Endothelial cell (in vitro differentiated cells): ENCODE measurements around the gene SRP54. TPM values are rescaled to one million over a fixed set of nuclear protein-coding genes. Genes with fewer than 3 reads are reported as not detected.

Experiments
- DNase-seq: peaks from one replicate; pipeline ENCODE4 v3.0.0; 2021; ENCODE audit warnings: low spot score
- H3K27ac Mint-ChIP-seq: one replicate; pipeline ENCODE4 v1.8.0; 2021; ENCODE audit warnings: mixed read lengths, inconsistent platforms; ENCODE audit not compliant: unreplicated experiment
- H3K27me3 Mint-ChIP-seq: one replicate; pipeline ENCODE4 v1.8.0; 2021; ENCODE audit warnings: mild to moderate bottlenecking, moderate library complexity, mixed read lengths, inconsistent platforms; ENCODE audit not compliant: unreplicated experiment
- H3K36me3 Mint-ChIP-seq: one replicate; pipeline ENCODE4 v1.8.0; 2021; ENCODE audit warnings: mild to moderate bottlenecking, low read depth, mixed read lengths, inconsistent platforms; ENCODE audit not compliant: unreplicated experiment
- H3K4me1 Mint-ChIP-seq: one replicate; pipeline ENCODE4 v1.8.0; 2021; ENCODE audit warnings: mild to moderate bottlenecking, mixed read lengths, inconsistent platforms; ENCODE audit not compliant: unreplicated experiment
- H3K4me3 Mint-ChIP-seq: one replicate; pipeline ENCODE4 v1.8.0; 2021; ENCODE audit warnings: mild to moderate bottlenecking, mixed read lengths, inconsistent platforms; ENCODE audit not compliant: unreplicated experiment
- H3K9me3 Mint-ChIP-seq: one replicate; pipeline ENCODE4 v1.8.0; 2021; ENCODE audit warnings: mixed read lengths, inconsistent platforms; ENCODE audit not compliant: unreplicated experiment
- CTCF ChIP-seq: fragments of 200-600 bp; sonication (generic); IDR thresholded peaks from one replicate; pipeline ENCODE4 v1.5.0; 2021; ENCODE audit warnings: antibody characterized with exemption; ENCODE audit not compliant: unreplicated experiment
- long read RNA-seq: library from polyadenylated mRNA; unstranded; transcript quantifications from one replicate; pipeline ENCODE4 v2.0.0, GENCODE V29; 2020; ENCODE audit not compliant: unreplicated experiment
- total RNA-seq: library from RNA; stranded (reverse); fragmentation: NEBNext Ultra II Directional; extraction: Animal tissue kit (Norgen Biotek cat#: 25700); gene quantifications from one replicate; pipeline ENCODE4 v1.2.1, GENCODE V29; 2021; ENCODE audit not compliant: unreplicated experiment

The SRP54 gene
- total RNA-seq = 47.7 TPM
- long read RNA-seq, transcript SRP54-201 (16 exons, 2,279 nt) = major isoform, 55 of 62 reads
- long read RNA-seq, partial matches to known transcripts = 2 of 62 reads
- long read RNA-seq, other reads (novel, unspliced or antisense) = 3 of 62 reads

GRCh38 chr14:34982421-34983147, at the start of gene SRP54:
Gene SRP54 (plus strand): TSS chr14:34982992. CDS start chr14:34996710, 13,718 bp downstream.
- Mint-ChIP-seq H3K4me1 (peaks cover 14% of the 10 kb centered on the region), H3K4me3 (no peak within 1 kb of the TSS), H3K36me3 (no peaks in the 10 kb centered on the region), H3K9me3 (no peaks in the 10 kb centered on the region), H3K27me3 (peaks cover 2% of the 10 kb centered on the region), H3K27ac (no peak within 1 kb of the TSS)
- peak; percentile 99 for DNase-seq
- no peak for TF ChIP-seq CTCF

- Mint-ChIP-seq H3K4me3 (no peak overlapping the region), H3K36me3 (no peaks in the 10 kb centered on the region), H3K4me1 (peaks cover 13% of the 10 kb centered on the region), H3K9me3 (no peaks in the 10 kb centered on the region), H3K27me3 (no peaks in the 10 kb centered on the region), H3K27ac (no peak overlapping the region)
- DNase-seq = no peak
- no peak for TF ChIP-seq CTCF
These were observed 49.5 kb upstream of the SRP54 start for GRCh38 chr14:34933301-34933700.

- no peaks in the 10 kb centered on the region for H3K27me3 Mint-ChIP-seq
- H3K27ac Mint-ChIP-seq = no peak overlapping the region
These were observed 47.3 kb upstream of the SRP54 start for GRCh38 chr14:34935488-34935887.

GRCh38 chr14:34937442-34937841, 45.4 kb upstream of the SRP54 start:
- no peak for TF ChIP-seq CTCF
- Mint-ChIP-seq H3K27ac (no peak overlapping the region), H3K9me3 (no peaks in the 10 kb centered on the region), H3K36me3 (peaks cover 4% of the 10 kb centered on the region), H3K4me1 (peaks cover 8% of the 10 kb centered on the region), H3K27me3 (no peaks in the 10 kb centered on the region), H3K4me3 (no peak overlapping the region)
- no peak for DNase-seq

More at GRCh38 chr14:34935488-34935887, 47.3 kb upstream of the SRP54 start:
- Mint-ChIP-seq H3K36me3 (no peaks in the 10 kb centered on the region), H3K4me3 (no peak overlapping the region), H3K4me1 (peaks cover 16% of the 10 kb centered on the region), H3K9me3 (no peaks in the 10 kb centered on the region)
- TF ChIP-seq CTCF = no peak
- no peak for DNase-seq

- no peak for DNase-seq
- H3K9me3 Mint-ChIP-seq = no peaks in the 10 kb centered on the region
- H3K27ac Mint-ChIP-seq = no peak overlapping the region
- H3K27me3 Mint-ChIP-seq = no peaks in the 10 kb centered on the region
- peaks cover 4% of the 10 kb centered on the region for H3K36me3 Mint-ChIP-seq
- no peak for TF ChIP-seq CTCF
- H3K4me1 Mint-ChIP-seq = peaks cover 8% of the 10 kb centered on the region
- no peak overlapping the region for H3K4me3 Mint-ChIP-seq
These were observed 44.9 kb upstream of the SRP54 start for GRCh38 chr14:34937876-34938275.
